Keratinocyte (primary cell): Measurements from ENCODE around the gene KIF13A.

Experiments used
- EZH2 ChIP-seq: IDR thresholded peaks from one replicate; pipeline ENCODE4 v1.6.1; 2012; ENCODE audit warnings: inconsistent platforms, mild to moderate bottlenecking, low read length, moderate library complexity
- TF ChIP-seq, protein P1 (sequence below), 3 experiments: IDR thresholded peaks in 1 of 3; conservative IDR thresholded peaks in 1 of 3; optimal IDR thresholded peaks in 1 of 3; 2 replicates in 2 of 3; 3 replicates in 1 of 3; pipeline versions ENCODE3 to v1.5.1; 2011; ENCODE audit warnings: low read length in 3 of 3, mild to moderate bottlenecking in 3 of 3, moderate library complexity in 2 of 3, control low read depth in 1 of 3, inconsistent platforms in 1 of 3; ENCODE audit not compliant: insufficient read depth in 2 of 3; ENCODE audit errors: extremely low read depth in 1 of 3

- TF ChIP-seq, protein P1, sequence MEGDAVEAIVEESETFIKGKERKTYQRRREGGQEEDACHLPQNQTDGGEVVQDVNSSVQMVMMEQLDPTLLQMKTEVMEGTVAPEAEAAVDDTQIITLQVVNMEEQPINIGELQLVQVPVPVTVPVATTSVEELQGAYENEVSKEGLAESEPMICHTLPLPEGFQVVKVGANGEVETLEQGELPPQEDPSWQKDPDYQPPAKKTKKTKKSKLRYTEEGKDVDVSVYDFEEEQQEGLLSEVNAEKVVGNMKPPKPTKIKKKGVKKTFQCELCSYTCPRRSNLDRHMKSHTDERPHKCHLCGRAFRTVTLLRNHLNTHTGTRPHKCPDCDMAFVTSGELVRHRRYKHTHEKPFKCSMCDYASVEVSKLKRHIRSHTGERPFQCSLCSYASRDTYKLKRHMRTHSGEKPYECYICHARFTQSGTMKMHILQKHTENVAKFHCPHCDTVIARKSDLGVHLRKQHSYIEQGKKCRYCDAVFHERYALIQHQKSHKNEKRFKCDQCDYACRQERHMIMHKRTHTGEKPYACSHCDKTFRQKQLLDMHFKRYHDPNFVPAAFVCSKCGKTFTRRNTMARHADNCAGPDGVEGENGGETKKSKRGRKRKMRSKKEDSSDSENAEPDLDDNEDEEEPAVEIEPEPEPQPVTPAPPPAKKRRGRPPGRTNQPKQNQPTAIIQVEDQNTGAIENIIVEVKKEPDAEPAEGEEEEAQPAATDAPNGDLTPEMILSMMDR (optimal IDR thresholded peaks at IDR 0.05 in 1 of 3, IDR thresholded peaks at IDR 0.05 in 1 of 3, conservative IDR thresholded peaks at IDR 0.05 in 1 of 3; ENCODE audit: extremely low read depth in 1 of 3, insufficient read depth in 2 of 3, low read length in 3 of 3), result no peak
- TF ChIP-seq EZH2, result no peak
Measured at GRCh38 chr6:17941318-17941717, 46.1 kb downstream of the KIF13A start.
